ENCODE data around the gene NDUFA6. TPM values are rescaled to one million over a fixed set of nuclear protein-coding genes. Genes with fewer than 3 reads are reported as not detected.

Gene NDUFA6
- total RNA-seq, 1 experiment from 2014 or later, result 84.9 TPM

GRCh38 chr22:42060489-42060888 is 30.1 kb downstream of the NDUFA6 start:
- Histone ChIP-seq H3K9me2 (ENCODE audit: insufficient read depth) (no peaks in the 10 kb centered on the region), H3K4me2 (no peak overlapping the region), H3K4me3 (no peak overlapping the region), H3K27ac (no peak overlapping the region), H3K4me1 (replicated peaks; ENCODE audit: insufficient read depth) (no peaks in the 10 kb centered on the region), H2AFZ (no peak overlapping the region), H3F3A (ENCODE audit: insufficient read depth, low read depth) (no peaks in the 10 kb centered on the region), H3K36me3 (ENCODE audit: low read depth) (peaks cover 5% of the 10 kb centered on the region; the same call in 1 of the 2 replicates), H3K9me3 (ENCODE audit: insufficient read depth, low read depth) (peaks cover 11% of the 10 kb centered on the region), H4K20me1 (ENCODE audit: insufficient read depth) (no peaks in the 10 kb centered on the region), H3K27me3 (ENCODE audit: insufficient read depth, low read depth) (no peaks in the 10 kb centered on the region), H3K79me2 (ENCODE audit: low read depth) (no peaks in the 10 kb centered on the region)
- ChIA-PET CTCF (no interaction called here), POLR2A (ENCODE audit: unreplicated experiment) (no interaction called here)
- DNase-seq, result no peak
- intact Hi-C loops (cut with micrococcal nuclease; ENCODE audit: unreplicated experiment), result no loop called here
- BruUV-seq (replicated peaks), result no TSS peak
- no peak for TF ChIP-seq EZH2 (IDR thresholded peaks at IDR 0.05; ENCODE audit: low read depth)
- no peak for TF ChIP-seq CTCF (conservative IDR thresholded peaks at IDR 0.05)

GRCh38 chr22:42056757-42057511 is 33.6 kb downstream of the NDUFA6 start:
- Histone ChIP-seq H3K79me2 (ENCODE audit: low read depth) (no peaks in the 10 kb centered on the region), H3K4me3 (no peak overlapping the region), H3K4me2 (no peak overlapping the region), H2AFZ (no peak overlapping the region), H3K9me3 (ENCODE audit: insufficient read depth, low read depth) (peaks cover 11% of the 10 kb centered on the region), H3K27me3 (ENCODE audit: insufficient read depth, low read depth) (no peaks in the 10 kb centered on the region), H3K36me3 (ENCODE audit: low read depth) (peaks cover 5% of the 10 kb centered on the region; the same call in 1 of the 2 replicates), H4K20me1 (ENCODE audit: insufficient read depth) (no peaks in the 10 kb centered on the region), H3K4me1 (replicated peaks; ENCODE audit: insufficient read depth) (no peaks in the 10 kb centered on the region), H3K9me2 (ENCODE audit: insufficient read depth) (no peaks in the 10 kb centered on the region), H3F3A (ENCODE audit: insufficient read depth, low read depth) (no peaks in the 10 kb centered on the region), H3K27ac (no peak overlapping the region)
- CTCF ChIA-PET, result interaction anchor here (0.7 kb wide), 1 partner anchor 379 kb away, joined by 3 read pairs; no protein-coding TSS in a partner anchor
- POLR2A ChIA-PET (ENCODE audit: unreplicated experiment), result interaction anchor here (0.5 kb wide), 1 partner anchor 71 kb away, joined by 5 read pairs; no protein-coding TSS in a partner anchor
- DNase-seq, result no peak
- BruUV-seq (replicated peaks), result no TSS peak
- intact Hi-C loops (cut with micrococcal nuclease; ENCODE audit: unreplicated experiment), result no loop called here
- TF ChIP-seq CTCF (conservative IDR thresholded peaks at IDR 0.05) (no peak), EZH2 (IDR thresholded peaks at IDR 0.05; ENCODE audit: low read depth) (no peak)

GRCh38 chr22:42052765-42053164 is 37.8 kb downstream of the NDUFA6 start:
- no TSS peak for BruUV-seq (replicated peaks)
- no peak for TF ChIP-seq EZH2 (IDR thresholded peaks at IDR 0.05; ENCODE audit: low read depth)
- no peak for TF ChIP-seq CTCF (conservative IDR thresholded peaks at IDR 0.05)
- no peak overlapping the region for H3K4me2 ChIP-seq
- no peaks in the 10 kb centered on the region for H3K4me1 ChIP-seq (replicated peaks; ENCODE audit: insufficient read depth)
- ChIA-PET CTCF (no interaction called here), POLR2A (ENCODE audit: unreplicated experiment) (no interaction called here)
- intact Hi-C loops (cut with micrococcal nuclease; ENCODE audit: unreplicated experiment), result no loop called here
- peaks cover 11% of the 10 kb centered on the region for H3K9me3 ChIP-seq (ENCODE audit: insufficient read depth, low read depth)
- H3K27me3 ChIP-seq (ENCODE audit: insufficient read depth, low read depth), result no peaks in the 10 kb centered on the region
- H3K27ac ChIP-seq, result no peak overlapping the region
- no peak overlapping the region for H2AFZ ChIP-seq
- peaks cover 5% of the 10 kb centered on the region; the same call in 1 of the 2 replicates for H3K36me3 ChIP-seq (ENCODE audit: low read depth)
- no peaks in the 10 kb centered on the region for H4K20me1 ChIP-seq (ENCODE audit: insufficient read depth)
- H3F3A ChIP-seq (ENCODE audit: insufficient read depth, low read depth), result no peaks in the 10 kb centered on the region
- no peaks in the 10 kb centered on the region for H3K9me2 ChIP-seq (ENCODE audit: insufficient read depth)
- DNase-seq, result no peak
- no peak overlapping the region for H3K4me3 ChIP-seq
- no peaks in the 10 kb centered on the region for H3K79me2 ChIP-seq (ENCODE audit: low read depth)
